HepG2 (cell line): Measurements from ENCODE around the gene IDUA.

Experiments used
- MAFK ChIP-seq, 2 experiments: IDR thresholded peaks in 1 of 2; conservative IDR thresholded peaks in 1 of 2; 2 replicates each; pipeline ENCODE4 v1.6.1; 2011; ENCODE audit warnings: improper control_type of control experiment in 2 of 2, low read length in 2 of 2
- PRDM10 ChIP-seq: sonication (generic); formaldehyde crosslinking; IDR thresholded peaks from 2 replicates; pipeline ENCODE4 v1.4.0; 2020; ENCODE audit warnings: low read depth, missing genetic modification reagents
- TF ChIP-seq, protein P1 (sequence below): sonication (generic); formaldehyde crosslinking; IDR thresholded peaks from 2 replicates; pipeline ENCODE4 v1.4.0; 2020; ENCODE audit warnings: missing genetic modification reagents

DNA sequence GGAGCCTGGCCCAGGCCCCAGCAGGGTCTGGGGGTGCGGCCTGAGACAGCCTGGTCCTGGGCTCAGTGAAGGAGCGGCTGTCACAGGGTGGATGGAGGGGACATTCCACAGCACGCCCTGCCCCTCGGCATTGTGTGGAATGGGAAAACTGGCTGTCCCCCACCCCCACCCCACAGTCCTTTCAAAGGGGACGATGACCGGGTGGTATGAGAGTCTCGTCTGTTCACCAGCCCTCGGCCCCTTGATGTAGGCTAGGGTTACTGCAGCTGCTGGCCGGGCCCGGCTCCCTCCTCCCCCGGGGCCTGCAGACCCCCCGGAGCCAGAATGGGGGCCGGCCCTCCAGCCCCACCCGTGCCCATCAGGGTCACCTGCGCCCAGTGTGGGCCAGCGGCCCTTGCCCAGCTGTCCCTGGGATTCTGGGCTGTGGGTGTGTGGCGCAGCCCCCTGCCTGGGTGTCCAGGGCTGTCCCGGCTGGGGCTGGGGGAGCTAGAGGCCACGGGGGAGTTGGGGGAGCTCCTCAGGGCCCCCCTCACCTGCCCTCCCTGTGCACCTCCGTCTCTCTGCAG is 36.3 kb downstream of the IDUA start:
- TF ChIP-seq MAFK (conservative IDR thresholded peaks at IDR 0.05 in 1 of 2, IDR thresholded peaks at IDR 0.05 in 1 of 2; ENCODE audit: low read length in 2 of 2) (no peak), PRDM10 (no peak)
- TF ChIP-seq, protein P1, sequence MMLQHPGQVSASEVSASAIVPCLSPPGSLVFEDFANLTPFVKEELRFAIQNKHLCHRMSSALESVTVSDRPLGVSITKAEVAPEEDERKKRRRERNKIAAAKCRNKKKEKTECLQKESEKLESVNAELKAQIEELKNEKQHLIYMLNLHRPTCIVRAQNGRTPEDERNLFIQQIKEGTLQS, result no peak
